Endothelial cell of umbilical vein (primary cell): ENCODE results near the gene RNF144B. TPM values are rescaled to one million over a fixed set of nuclear protein-coding genes. Genes with fewer than 3 reads are reported as not detected.

ENCODE experiments used
- BruUV-seq: library from RNA; stranded (reverse); fragments of 400-500 nt; replicated peaks from 2 replicates; lab custom pipeline; 2021; lab: Mats Ljungman, UMichigan
- CTCF ChIA-PET: fragments of 300-600, 350-600 bp; sonication (Branson Sonifier 250); formaldehyde crosslinking; loops from one replicate; lab custom pipeline; 2021; ENCODE audit warnings: antibody characterized with exemption, inconsistent platforms; lab: Charles Lee
- POLR2A ChIA-PET: fragments of 300-600, 350-600 bp; sonication (Branson Sonifier 250); formaldehyde crosslinking; loops from one replicate; lab custom pipeline; 2021; ENCODE audit warnings: antibody characterized with exemption, inconsistent platforms; lab: Charles Lee
- DNase-seq: peaks from one replicate; pipeline ENCODE4 v3.0.0-alpha.2; 2011; ENCODE audit warnings: low read depth, low spot score
- FAIRE-seq: peaks from 2 replicates; lab custom pipeline; 2011; peaks lifted over from hg19 to GRCh38; lab: Jason Lieb, UNC
- H2AFZ ChIP-seq: 2 replicates; pipeline ENCODE4 v1.6.0; 2012; ENCODE audit warnings: low read depth, low read length, control low read depth, inconsistent platforms
- H3K27ac ChIP-seq: 2 replicates; pipeline ENCODE4 v1.5.1; 2011; ENCODE audit warnings: low read depth, mild to moderate bottlenecking, control low read depth, low read length, moderate library complexity; ENCODE audit not compliant: insufficient read depth
- H3K27me3 ChIP-seq, 2 experiments: 2 replicates each; pipeline versions ENCODE4 v1.6.0 to v1.6.1; 2011; ENCODE audit warnings: low read length in 2 of 2, mixed read lengths in 1 of 2; ENCODE audit not compliant: control insufficient read depth in 2 of 2, insufficient read depth in 2 of 2
- H3K36me3 ChIP-seq, 2 experiments: 2 replicates in 1 of 2; 3 replicates in 1 of 2; pipeline ENCODE4 v1.5.1; 2011; ENCODE audit warnings: low read length in 2 of 2, mild to moderate bottlenecking in 1 of 2, moderate library complexity in 1 of 2; ENCODE audit not compliant: control insufficient read depth in 2 of 2, insufficient read depth in 2 of 2; ENCODE audit errors: extremely low read depth in 1 of 2
- H3K4me1 ChIP-seq: 3 replicates; pipeline ENCODE4 v1.5.1; 2011; ENCODE audit warnings: mild to moderate bottlenecking, low read length; ENCODE audit not compliant: control insufficient read depth, insufficient read depth; ENCODE audit errors: extremely low read depth
- H3K4me2 ChIP-seq: 2 replicates; pipeline ENCODE4 v1.6.1; 2011; ENCODE audit warnings: low read length, control low read depth, mixed read lengths; ENCODE audit not compliant: insufficient read depth
- H3K4me3 ChIP-seq, 3 experiments: fragments of 200-600 bp in 1 of 3; sonication (generic), shearing (Covaris generic) in 1 of 3; replicated peaks in 1 of 3; 2 replicates each; pipeline ENCODE4 v1.5.1; 2011 to 2016; ENCODE audit warnings: control low read depth in 3 of 3, low read length in 3 of 3, mild to moderate bottlenecking in 2 of 3, inconsistent platforms in 1 of 3, low read depth in 1 of 3, moderate library complexity in 1 of 3; ENCODE audit not compliant: insufficient read depth in 1 of 3
- H3K79me2 ChIP-seq: 2 replicates; pipeline ENCODE4 v1.6.0; 2012; ENCODE audit warnings: low read length, inconsistent platforms; ENCODE audit not compliant: control insufficient read depth, insufficient read depth
- H3K9ac ChIP-seq: replicated peaks from 2 replicates; pipeline ENCODE3; 2011; ENCODE audit warnings: low read length, control low read depth; ENCODE audit not compliant: insufficient read depth; ENCODE audit errors: extremely low read depth
- H3K9me1 ChIP-seq: replicated peaks from 3 replicates; pipeline ENCODE4 v1.6.0; 2011; ENCODE audit warnings: mild to moderate bottlenecking, low read length; ENCODE audit not compliant: control insufficient read depth, insufficient read depth; ENCODE audit errors: extremely low read depth
- H3K9me3 ChIP-seq: replicated peaks from 2 replicates; pipeline ENCODE4 v1.5.1; 2012; ENCODE audit warnings: low read length, inconsistent platforms; ENCODE audit not compliant: control insufficient read depth, insufficient read depth
- H4K20me1 ChIP-seq: replicated peaks from 2 replicates; pipeline ENCODE3; 2011; ENCODE audit warnings: mild to moderate bottlenecking, low read length; ENCODE audit not compliant: control insufficient read depth, insufficient read depth; ENCODE audit errors: extremely low read depth
- CTCF ChIP-seq, 2 donors: IDR thresholded peaks; 1 replicate in 1 of 2; 2 replicates in 1 of 2; pipeline ENCODE4 v1.5.1; 2011; ENCODE audit warnings: low read length in 2 of 2, mild to moderate bottlenecking in 2 of 2, moderate library complexity in 2 of 2, control low read depth in 1 of 2, inconsistent platforms in 1 of 2, low read depth in 1 of 2; ENCODE audit not compliant: insufficient read depth in 1 of 2; ENCODE audit errors: extremely low read depth in 1 of 2
- EZH2 ChIP-seq: IDR thresholded peaks from 2 replicates; pipeline ENCODE4 v1.6.1; 2012; ENCODE audit warnings: borderline replicate concordance, low read depth, mild to moderate bottlenecking, moderate library complexity, low read length, inconsistent platforms; ENCODE audit not compliant: severe bottlenecking
- FOS ChIP-seq: IDR thresholded peaks from 2 replicates; pipeline ENCODE4 v1.6.1; 2011; ENCODE audit warnings: mild to moderate bottlenecking, low read length, moderate library complexity, borderline replicate concordance; ENCODE audit not compliant: insufficient read depth
- GATA2 ChIP-seq: IDR thresholded peaks from 2 replicates; pipeline ENCODE4 v1.7.0; 2011; ENCODE audit warnings: low read depth, mild to moderate bottlenecking, moderate library complexity, mixed read lengths, low read length; ENCODE audit not compliant: insufficient read length, insufficient read depth
- JUN ChIP-seq: IDR thresholded peaks from 2 replicates; pipeline ENCODE4 v1.6.1; 2011; ENCODE audit warnings: borderline replicate concordance, low read depth; ENCODE audit not compliant: insufficient read length, insufficient read depth
- MAX ChIP-seq: IDR thresholded peaks from 2 replicates; pipeline ENCODE4 v1.6.1; 2011; ENCODE audit not compliant: insufficient read depth, insufficient read length
- MYC ChIP-seq: IDR thresholded peaks from one replicate; pipeline ENCODE4 v1.6.1; 2011; ENCODE audit warnings: mild to moderate bottlenecking, low read depth, low read length
- POLR2A ChIP-seq: IDR thresholded peaks from 2 replicates; pipeline ENCODE4 v1.6.1; 2012; ENCODE audit warnings: low read depth, mild to moderate bottlenecking, control low read depth, low read length
- POLR2AphosphoS5 ChIP-seq: IDR thresholded peaks from 2 replicates; pipeline ENCODE4 v1.6.1; 2012; ENCODE audit warnings: low read depth, mild to moderate bottlenecking, control low read depth, low read length, moderate library complexity; ENCODE audit not compliant: insufficient read depth
- dilution Hi-C: fragments of 300-500 bp; cut with MboI; formaldehyde crosslinking; loops from one replicate; pipeline ENCODE4 v1.15.0; 2019; ENCODE audit warnings: low sequenced_read_pairs; ENCODE audit not compliant: extremely low pct_ligation_motif_present
- intact Hi-C: fragments of 100-400 bp; cut with micrococcal nuclease; formaldehyde crosslinking; loops from one replicate; pipeline ENCODE4 v1.10.0; 2022
- polyA plus RNA-seq, 4 experiments: library from polyadenylated mRNA; depleted of rRNA in 3 of 4; stranded (reverse) in 3 of 4; unstranded in 1 of 4; fragments of >200 nt; gene quantifications; 2 replicates each; pipeline versions ENCODE4 v1.2.1 to v1.2.3, GENCODE V29; 2011 to 2012; ENCODE audit warnings: missing spikeins in 1 of 4
- total RNA-seq: library from RNA; stranded (reverse); gene quantifications from 2 replicates; pipeline ENCODE4 v1.2.3, GENCODE V29; 2021

The RNF144B gene
- total and polyA plus RNA-seq, 2 donors (not counting 3 experiments of a cell fraction or from before 2014, with no cell fraction given), result 18.1 to 97.3 TPM

GRCh38 chr6:18469536-18469935, 82.4 kb downstream of the RNF144B start:
- no TSS peak for BruUV-seq
- intact Hi-C loops (no loop called here), dilution Hi-C loops (no loop called here)
- ChIA-PET POLR2A (no interaction called here), CTCF (interaction anchor here (1.0 to 1.2 kb wide), 2 partner anchors 8 to 146 kb away, joined by 3 read pairs; no protein-coding TSS in a partner anchor)
- Histone ChIP-seq H3K27me3 (no peaks in the 10 kb centered on the region), H3K9ac (no peak overlapping the region), H4K20me1 (no peaks in the 10 kb centered on the region), H2AFZ (no peak overlapping the region), H3K4me3 (no peak overlapping the region), H3K4me2 (no peak overlapping the region), H3K4me1 (no peaks in the 10 kb centered on the region), H3K9me3 (no peaks in the 10 kb centered on the region), H3K36me3 (peaks cover 13 to 19% of the 10 kb centered on the region in 2 experiments), H3K9me1 (no peaks in the 10 kb centered on the region), H3K27ac (no peak overlapping the region), H3K79me2 (no peaks in the 10 kb centered on the region)
- TF ChIP-seq MYC, result no peak
- TF ChIP-seq EZH2, result no peak
- TF ChIP-seq MAX, result no peak
- TF ChIP-seq JUN, result no peak
- TF ChIP-seq POLR2AphosphoS5, result no peak
- no peak for TF ChIP-seq FOS
- TF ChIP-seq GATA2, result no peak
- TF ChIP-seq POLR2A, result no peak
- TF ChIP-seq CTCF (IDR thresholded peaks at IDR 0.05; ENCODE audit: extremely low read depth in 1 of 2, insufficient read depth in 1 of 2, low read depth in 1 of 2, low read length in 2 of 2), result no peak
- DNase-seq, result no peak
- no peak for FAIRE-seq
